Measurements from ENCODE around the gene TAF1D. TPM values are rescaled to one million over a fixed set of nuclear protein-coding genes. Genes with fewer than 3 reads are reported as not detected.

Gene TAF1D
- total and polyA plus RNA-seq, 2 donors (not counting 3 experiments of a cell fraction or from before 2014, with no cell fraction given) = 60.7 to 181 TPM

DNA sequence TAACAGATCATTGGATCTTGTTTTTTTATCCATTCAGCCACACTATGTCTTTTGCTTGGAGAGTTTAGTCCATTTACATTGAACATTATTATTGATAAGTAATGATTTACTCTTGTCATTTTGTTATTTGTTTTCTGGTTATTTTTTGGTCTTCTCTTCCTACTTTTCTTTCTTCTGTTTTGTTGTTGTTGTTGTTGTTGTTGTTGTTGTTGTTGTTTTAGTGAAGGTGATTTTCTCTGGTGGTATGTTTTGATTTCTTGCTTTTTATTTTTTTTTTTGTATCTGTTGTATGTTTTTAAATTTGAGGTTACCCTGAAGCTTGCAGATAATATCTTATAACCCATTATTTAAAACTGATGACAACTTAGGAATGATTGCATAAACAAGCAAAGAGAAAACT lies 28.6 kb downstream of the TAF1D start:
- no peak for DNase-seq (ENCODE audit: low read depth, low spot score)
- Histone ChIP-seq H3K4me3 (replicated peaks in 1 of 3; ENCODE audit: insufficient read depth in 1 of 3, low read depth in 1 of 3, low read length in 3 of 3) (no peak overlapping the region), H3K9ac (replicated peaks; ENCODE audit: extremely low read depth, insufficient read depth, low read length) (no peak overlapping the region), H3K4me2 (ENCODE audit: insufficient read depth, low read length) (no peak overlapping the region), H3K27ac (ENCODE audit: insufficient read depth, low read depth, low read length) (no peak overlapping the region), H3K79me2 (ENCODE audit: control insufficient read depth, insufficient read depth, low read length) (peaks cover 13% of the 10 kb centered on the region), H3K4me1 (ENCODE audit: control insufficient read depth, extremely low read depth, insufficient read depth, low read length) (peaks cover 6% of the 10 kb centered on the region), H4K20me1 (replicated peaks; ENCODE audit: control insufficient read depth, extremely low read depth, insufficient read depth, low read length) (no peaks in the 10 kb centered on the region), H2AFZ (ENCODE audit: low read depth, low read length) (no peak overlapping the region), H3K9me1 (replicated peaks; ENCODE audit: control insufficient read depth, extremely low read depth, insufficient read depth, low read length) (no peaks in the 10 kb centered on the region), H3K27me3 (ENCODE audit: control insufficient read depth in 2 of 2, insufficient read depth in 2 of 2, low read length in 2 of 2) (no peaks in the 10 kb centered on the region), H3K36me3 (ENCODE audit: control insufficient read depth in 2 of 2, extremely low read depth in 1 of 2, insufficient read depth in 2 of 2, low read length in 2 of 2) (peaks cover 1 to 6% of the 10 kb centered on the region in 2 experiments), H3K9me3 (replicated peaks; ENCODE audit: control insufficient read depth, insufficient read depth, low read length) (no peaks in the 10 kb centered on the region)
- no TSS peak for BruUV-seq (replicated peaks)
- dilution Hi-C loops (cut with MboI; ENCODE audit: extremely low pct_ligation_motif_present, low sequenced_read_pairs) (no loop called here), intact Hi-C loops (cut with micrococcal nuclease) (no loop called here)
- TF ChIP-seq, protein P1, sequence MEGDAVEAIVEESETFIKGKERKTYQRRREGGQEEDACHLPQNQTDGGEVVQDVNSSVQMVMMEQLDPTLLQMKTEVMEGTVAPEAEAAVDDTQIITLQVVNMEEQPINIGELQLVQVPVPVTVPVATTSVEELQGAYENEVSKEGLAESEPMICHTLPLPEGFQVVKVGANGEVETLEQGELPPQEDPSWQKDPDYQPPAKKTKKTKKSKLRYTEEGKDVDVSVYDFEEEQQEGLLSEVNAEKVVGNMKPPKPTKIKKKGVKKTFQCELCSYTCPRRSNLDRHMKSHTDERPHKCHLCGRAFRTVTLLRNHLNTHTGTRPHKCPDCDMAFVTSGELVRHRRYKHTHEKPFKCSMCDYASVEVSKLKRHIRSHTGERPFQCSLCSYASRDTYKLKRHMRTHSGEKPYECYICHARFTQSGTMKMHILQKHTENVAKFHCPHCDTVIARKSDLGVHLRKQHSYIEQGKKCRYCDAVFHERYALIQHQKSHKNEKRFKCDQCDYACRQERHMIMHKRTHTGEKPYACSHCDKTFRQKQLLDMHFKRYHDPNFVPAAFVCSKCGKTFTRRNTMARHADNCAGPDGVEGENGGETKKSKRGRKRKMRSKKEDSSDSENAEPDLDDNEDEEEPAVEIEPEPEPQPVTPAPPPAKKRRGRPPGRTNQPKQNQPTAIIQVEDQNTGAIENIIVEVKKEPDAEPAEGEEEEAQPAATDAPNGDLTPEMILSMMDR (IDR thresholded peaks at IDR 0.05; ENCODE audit: extremely low read depth in 1 of 2, insufficient read depth in 1 of 2, low read depth in 1 of 2, low read length in 2 of 2) = no peak
- no peak for TF ChIP-seq GATA2 (IDR thresholded peaks at IDR 0.05; ENCODE audit: insufficient read depth, insufficient read length, low read depth, low read length)
- no peak for TF ChIP-seq FOS (IDR thresholded peaks at IDR 0.05; ENCODE audit: borderline replicate concordance, insufficient read depth, low read length)
- CTCF ChIA-PET = no interaction called here
- POLR2A ChIA-PET = interaction anchor here (1.0 kb wide), 1 partner anchor 29 kb away, joined by 3 read pairs; the partner anchor contains the start of genes C11orf54 and TAF1D
- no peak for FAIRE-seq

DNA sequence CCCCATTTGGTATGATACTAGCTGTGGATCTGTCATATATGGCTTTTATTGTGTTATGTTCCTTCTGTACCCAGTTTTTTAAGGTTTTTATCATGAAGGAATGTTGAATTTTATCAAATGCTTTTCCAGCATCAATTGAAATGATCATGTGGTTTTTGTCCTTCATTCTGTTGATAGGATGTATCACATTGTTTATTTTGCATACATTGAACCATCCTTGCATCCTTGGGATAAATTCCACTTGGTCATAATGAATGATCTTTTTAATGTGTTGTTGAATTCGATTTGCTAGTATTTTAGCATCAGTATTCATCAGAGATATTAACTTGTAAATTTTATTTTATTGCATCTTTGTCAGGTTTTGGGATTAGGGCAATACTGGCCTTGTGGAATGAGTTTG lies 31.1 kb downstream of the TAF1D start:
- peaks cover 9% of the 10 kb centered on the region for H3K79me2 ChIP-seq (ENCODE audit: control insufficient read depth, insufficient read depth, low read length)
- intact Hi-C loops (cut with micrococcal nuclease) (no loop called here), dilution Hi-C loops (cut with MboI; ENCODE audit: extremely low pct_ligation_motif_present, low sequenced_read_pairs) (no loop called here)
- no peaks in the 10 kb centered on the region for H3K9me1 ChIP-seq (replicated peaks; ENCODE audit: control insufficient read depth, extremely low read depth, insufficient read depth, low read length)
- H3K27ac ChIP-seq (ENCODE audit: insufficient read depth, low read depth, low read length) = no peak overlapping the region
- no peaks in the 10 kb centered on the region for H3K4me1 ChIP-seq (ENCODE audit: control insufficient read depth, extremely low read depth, insufficient read depth, low read length)
- POLR2A ChIA-PET = no interaction called here
- H3K27me3 ChIP-seq (ENCODE audit: control insufficient read depth in 2 of 2, insufficient read depth in 2 of 2, low read length in 2 of 2) = no peaks in the 10 kb centered on the region
- BruUV-seq (replicated peaks) = no TSS peak
- no peaks in the 10 kb centered on the region for H3K9me3 ChIP-seq (replicated peaks; ENCODE audit: control insufficient read depth, insufficient read depth, low read length)
- peaks cover 0 to 6% of the 10 kb centered on the region in 2 experiments for H3K36me3 ChIP-seq (ENCODE audit: control insufficient read depth in 2 of 2, extremely low read depth in 1 of 2, insufficient read depth in 2 of 2, low read length in 2 of 2)
- no peak overlapping the region for H3K4me3 ChIP-seq (replicated peaks in 1 of 3; ENCODE audit: insufficient read depth in 1 of 3, low read depth in 1 of 3, low read length in 3 of 3)
- TF ChIP-seq JUN (IDR thresholded peaks at IDR 0.05; ENCODE audit: borderline replicate concordance, insufficient read depth, insufficient read length, low read depth) (no peak), EZH2 (IDR thresholded peaks at IDR 0.05; ENCODE audit: borderline replicate concordance, low read depth, low read length, severe bottlenecking) (no peak), FOS (IDR thresholded peaks at IDR 0.05; ENCODE audit: borderline replicate concordance, insufficient read depth, low read length) (no peak), POLR2A (IDR thresholded peaks at IDR 0.05; ENCODE audit: low read depth, low read length) (no peak), GATA2 (IDR thresholded peaks at IDR 0.05; ENCODE audit: insufficient read depth, insufficient read length, low read depth, low read length) (no peak), MYC (IDR thresholded peaks at IDR 0.05; ENCODE audit: low read depth, low read length) (no peak), POLR2AphosphoS5 (IDR thresholded peaks at IDR 0.05; ENCODE audit: insufficient read depth, low read depth, low read length) (no peak)
- TF ChIP-seq, protein P1 (IDR thresholded peaks at IDR 0.05; ENCODE audit: extremely low read depth in 1 of 2, insufficient read depth in 1 of 2, low read depth in 1 of 2, low read length in 2 of 2) = no peak
- TF ChIP-seq, protein P2, sequence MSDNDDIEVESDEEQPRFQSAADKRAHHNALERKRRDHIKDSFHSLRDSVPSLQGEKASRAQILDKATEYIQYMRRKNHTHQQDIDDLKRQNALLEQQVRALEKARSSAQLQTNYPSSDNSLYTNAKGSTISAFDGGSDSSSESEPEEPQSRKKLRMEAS (IDR thresholded peaks at IDR 0.05; ENCODE audit: insufficient read depth, insufficient read length) = no peak
- H4K20me1 ChIP-seq (replicated peaks; ENCODE audit: control insufficient read depth, extremely low read depth, insufficient read depth, low read length) = no peaks in the 10 kb centered on the region
- DNase-seq (ENCODE audit: low read depth, low spot score) = no peak
- CTCF ChIA-PET = no interaction called here
- no peak overlapping the region for H3K4me2 ChIP-seq (ENCODE audit: insufficient read depth, low read length)
- FAIRE-seq = no peak
- H3K9ac ChIP-seq (replicated peaks; ENCODE audit: extremely low read depth, insufficient read depth, low read length) = no peak overlapping the region
- no peak overlapping the region for H2AFZ ChIP-seq (ENCODE audit: low read depth, low read length)
